HG03442 (cell line): ENCODE measurements around the gene KIF19.
"Not testable (repeated sequence)": the region's sequence is repeated elsewhere in the genome, so short reads cannot be mapped to it uniquely, and the experiment has no call there.

Experiments
- ATAC-seq: cut with Tn5 transposase; IDR thresholded peaks from one replicate; pipeline ENCODE4 v1.9.1; 2021; ENCODE audit warnings: mild to moderate bottlenecking, moderate library complexity; ENCODE audit not compliant: unreplicated experiment

The KIF19 gene, protein sequence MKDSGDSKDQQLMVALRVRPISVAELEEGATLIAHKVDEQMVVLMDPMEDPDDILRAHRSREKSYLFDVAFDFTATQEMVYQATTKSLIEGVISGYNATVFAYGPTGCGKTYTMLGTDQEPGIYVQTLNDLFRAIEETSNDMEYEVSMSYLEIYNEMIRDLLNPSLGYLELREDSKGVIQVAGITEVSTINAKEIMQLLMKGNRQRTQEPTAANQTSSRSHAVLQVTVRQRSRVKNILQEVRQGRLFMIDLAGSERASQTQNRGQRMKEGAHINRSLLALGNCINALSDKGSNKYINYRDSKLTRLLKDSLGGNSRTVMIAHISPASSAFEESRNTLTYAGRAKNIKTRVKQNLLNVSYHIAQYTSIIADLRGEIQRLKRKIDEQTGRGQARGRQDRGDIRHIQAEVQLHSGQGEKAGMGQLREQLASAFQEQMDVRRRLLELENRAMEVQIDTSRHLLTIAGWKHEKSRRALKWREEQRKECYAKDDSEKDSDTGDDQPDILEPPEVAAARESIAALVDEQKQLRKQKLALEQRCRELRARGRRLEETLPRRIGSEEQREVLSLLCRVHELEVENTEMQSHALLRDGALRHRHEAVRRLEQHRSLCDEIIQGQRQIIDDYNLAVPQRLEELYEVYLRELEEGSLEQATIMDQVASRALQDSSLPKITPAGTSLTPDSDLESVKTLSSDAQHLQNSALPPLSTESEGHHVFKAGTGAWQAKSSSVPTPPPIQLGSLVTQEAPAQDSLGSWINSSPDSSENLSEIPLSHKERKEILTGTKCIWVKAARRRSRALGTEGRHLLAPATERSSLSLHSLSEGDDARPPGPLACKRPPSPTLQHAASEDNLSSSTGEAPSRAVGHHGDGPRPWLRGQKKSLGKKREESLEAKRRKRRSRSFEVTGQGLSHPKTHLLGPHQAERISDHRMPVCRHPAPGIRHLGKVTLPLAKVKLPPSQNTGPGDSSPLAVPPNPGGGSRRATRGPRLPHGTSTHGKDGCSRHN

DNA sequence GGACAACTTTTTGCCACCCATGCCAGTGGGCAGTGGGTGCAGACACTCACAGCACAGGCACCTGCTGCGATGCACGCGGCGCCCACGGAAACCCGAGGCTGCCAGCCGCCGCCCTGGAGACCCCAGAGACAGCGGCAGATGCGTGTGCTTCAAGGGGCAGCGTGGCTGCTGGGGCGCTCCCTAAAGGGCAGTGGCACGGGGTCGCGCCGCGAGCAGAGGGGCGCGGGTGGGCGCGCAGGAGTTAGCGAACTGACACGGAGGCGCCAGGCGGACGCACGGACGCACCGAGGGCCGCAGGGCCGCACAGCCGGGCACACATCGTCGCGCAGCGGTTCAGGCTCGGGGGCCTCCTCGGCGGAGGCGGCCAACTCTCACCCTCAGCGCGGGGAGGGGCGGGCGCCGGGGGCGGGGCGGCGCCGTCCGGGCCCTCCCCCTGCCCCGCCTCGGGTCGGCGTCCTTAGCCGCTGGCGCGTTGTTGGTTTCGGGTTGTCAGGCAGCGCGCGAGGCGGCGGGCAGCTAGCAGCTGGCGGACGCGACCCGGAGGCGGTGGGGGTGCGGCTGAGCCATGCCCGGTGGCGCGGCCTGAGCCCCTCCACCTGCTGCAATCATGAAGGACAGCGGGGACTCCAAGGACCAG, at the start of gene KIF19:
Gene KIF19, plus strand, starts transcription at position 484 of the 637 bp plus-strand sequence. Its CDS starts 124 bp downstream, at position 608.
- peak; percentile 41 for ATAC-seq

GRCh38 chr17:74276541-74277009, 49.5 kb upstream of the KIF19 start:
- no peak for ATAC-seq

GRCh38 chr17:74277935-74278334, 48.1 kb upstream of the KIF19 start:
- ATAC-seq, result no peak

- ATAC-seq, result not testable (repeated sequence)
These were observed 46.4 kb upstream of the KIF19 start for GRCh38 chr17:74279617-74280016.

GRCh38 chr17:74280093-74280513, 45.9 kb upstream of the KIF19 start:
- peak; percentile 59 for ATAC-seq

DNA sequence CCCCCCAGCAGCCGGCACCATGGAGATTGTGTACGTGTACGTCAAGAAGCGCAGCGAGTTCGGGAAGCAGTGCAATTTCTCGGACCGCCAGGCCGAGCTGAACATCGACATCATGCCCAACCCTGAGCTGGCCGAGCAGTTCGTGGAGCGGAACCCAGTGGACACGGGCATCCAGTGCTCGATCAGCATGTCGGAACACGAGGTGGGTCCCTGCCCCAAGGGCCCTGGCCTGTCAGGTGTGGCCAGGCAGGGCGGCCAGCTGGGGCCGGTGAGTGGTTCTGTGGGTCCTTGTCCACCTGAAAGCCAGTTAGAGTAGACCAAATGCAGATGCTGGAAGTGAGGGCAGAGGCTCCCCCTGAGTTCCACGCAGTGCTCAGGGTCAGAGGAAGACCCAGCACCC, 44.2 kb upstream of the KIF19 start:
- no peak for ATAC-seq

GRCh38 chr17:74282274-74282586, 43.8 kb upstream of the KIF19 start:
- not testable (repeated sequence) for ATAC-seq

DNA sequence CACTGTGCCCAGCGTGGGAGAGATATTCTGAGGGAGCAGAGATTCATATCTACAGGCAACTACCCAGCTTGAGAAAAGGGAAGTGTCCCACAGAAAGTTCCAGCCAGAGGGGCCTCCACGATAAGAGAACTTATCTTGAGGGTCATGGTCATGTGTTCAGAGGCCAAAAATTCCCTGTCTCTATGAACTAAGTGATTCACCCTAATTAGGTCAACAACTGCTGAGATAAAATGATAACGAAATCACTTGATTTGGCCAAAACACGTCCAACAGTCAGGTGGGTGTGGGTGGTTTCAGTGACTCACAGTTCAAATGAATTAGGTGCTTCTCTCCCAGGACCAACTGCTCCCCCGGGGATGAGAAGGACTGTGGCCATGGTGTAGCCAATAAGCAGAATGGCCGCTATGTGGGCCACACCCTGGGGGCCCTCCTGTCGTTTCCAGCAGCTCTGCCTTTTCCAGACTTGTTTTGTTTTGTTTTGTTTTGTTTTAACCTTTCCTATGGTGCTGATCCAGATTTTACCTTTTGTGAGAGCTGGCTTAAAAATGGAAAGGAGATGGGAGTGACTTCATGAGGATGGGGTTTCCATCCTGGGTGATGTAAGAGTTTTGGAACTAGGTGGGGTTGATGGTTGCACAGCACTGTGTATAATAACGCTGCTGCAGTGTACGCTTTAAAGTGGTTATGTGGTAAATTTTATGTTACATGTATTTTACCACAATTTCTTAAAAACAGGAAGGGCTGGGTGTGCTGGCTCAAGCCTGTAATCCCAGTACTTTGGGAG, 43.2 kb upstream of the KIF19 start:
- ATAC-seq, result no peak

DNA sequence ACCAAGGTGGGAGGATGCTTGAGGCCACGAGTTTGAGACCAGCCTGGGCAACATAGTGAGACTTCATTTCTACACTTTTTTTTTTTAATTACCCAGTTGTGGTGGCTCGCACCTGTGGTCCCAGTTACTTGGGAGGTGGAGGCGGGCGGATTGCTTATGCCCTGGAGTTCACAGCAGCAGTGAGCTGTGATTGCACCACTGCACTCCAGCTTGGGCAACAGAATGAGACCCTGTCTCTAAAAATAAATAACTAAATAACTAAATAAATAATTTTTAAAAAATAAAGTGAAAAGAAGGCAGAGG, 42.7 kb upstream of the KIF19 start:
- no peak for ATAC-seq

GRCh38 chr17:74287031-74287602, 38.9 kb upstream of the KIF19 start:
- ATAC-seq, result no peak

GRCh38 chr17:74288785-74289184, 37.2 kb upstream of the KIF19 start:
- peak; percentile 64 for ATAC-seq

- no peak for ATAC-seq
These were observed 36.3 kb upstream of the KIF19 start for GRCh38 chr17:74289688-74290087.

GRCh38 chr17:74290340-74290739, 35.7 kb upstream of the KIF19 start:
- ATAC-seq, result no peak

DNA sequence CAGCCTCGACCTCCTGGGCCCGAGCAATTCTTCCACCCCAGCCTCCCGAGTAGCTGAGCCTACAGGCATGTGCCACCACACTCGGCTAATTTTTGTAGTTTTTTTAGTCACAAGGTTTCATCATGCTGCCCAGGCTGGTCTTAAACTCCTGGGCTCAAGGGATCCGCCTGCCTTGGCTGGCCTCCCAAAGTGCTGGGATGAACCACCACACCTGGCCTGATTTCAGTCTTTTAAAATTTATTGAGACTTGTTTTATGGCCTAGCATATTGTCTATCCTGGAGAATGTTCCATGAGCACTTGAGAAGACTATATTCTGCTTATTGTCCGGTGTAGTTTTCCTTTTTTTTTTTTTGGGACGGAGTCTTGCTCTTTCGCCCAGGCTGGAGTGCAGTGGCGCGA, 33.5 kb upstream of the KIF19 start:
- ATAC-seq, result no peak

DNA sequence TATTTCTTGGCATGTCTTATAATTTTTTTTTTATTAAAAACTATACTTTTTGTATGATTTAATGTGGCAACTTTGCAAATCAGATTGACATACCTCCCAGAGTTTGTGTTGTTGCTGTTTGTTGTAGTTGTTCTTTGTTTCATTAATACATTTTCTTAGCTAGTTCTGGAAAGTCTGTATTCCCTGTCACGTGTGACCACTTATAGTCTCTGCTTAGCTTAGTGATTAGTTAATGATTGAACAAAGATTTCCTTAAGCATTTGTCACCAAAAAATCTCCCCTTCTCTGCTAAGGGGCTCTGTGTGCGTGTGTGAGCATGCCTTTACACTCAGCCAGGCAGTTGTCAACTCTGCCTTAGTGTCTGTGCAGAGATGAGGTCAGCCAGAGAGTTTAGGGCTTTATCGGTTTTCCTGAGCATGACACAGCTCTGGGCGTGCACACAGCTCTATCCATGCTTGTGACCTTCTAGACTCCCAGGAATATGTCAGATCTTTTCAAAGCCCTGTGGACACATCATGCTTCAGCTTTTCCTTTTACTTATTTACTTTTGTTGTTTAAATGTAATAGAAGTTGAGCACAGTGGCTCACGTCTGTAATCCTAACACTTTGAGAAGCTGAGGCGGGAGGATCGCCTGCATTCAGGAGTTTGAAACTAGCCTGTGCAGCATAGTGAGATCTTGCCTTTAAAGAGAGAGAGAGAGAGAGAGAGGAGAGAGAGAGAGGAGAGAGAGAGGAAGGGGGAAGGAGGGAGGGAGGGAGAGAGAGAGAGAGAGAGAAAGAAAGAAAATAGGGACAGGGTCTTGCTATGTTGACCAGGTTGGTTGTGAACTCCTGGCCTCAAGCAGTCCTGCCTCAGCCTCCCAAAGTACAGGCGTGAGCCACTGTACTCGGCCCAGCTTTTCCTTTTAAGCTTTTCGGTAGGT, 30.1 kb upstream of the KIF19 start:
- ATAC-seq, result no peak

GRCh38 chr17:74296548-74296936, 29.5 kb upstream of the KIF19 start:
- no peak for ATAC-seq

- ATAC-seq, result no peak
These were observed 28.1 kb upstream of the KIF19 start for GRCh38 chr17:74297941-74298340.

DNA sequence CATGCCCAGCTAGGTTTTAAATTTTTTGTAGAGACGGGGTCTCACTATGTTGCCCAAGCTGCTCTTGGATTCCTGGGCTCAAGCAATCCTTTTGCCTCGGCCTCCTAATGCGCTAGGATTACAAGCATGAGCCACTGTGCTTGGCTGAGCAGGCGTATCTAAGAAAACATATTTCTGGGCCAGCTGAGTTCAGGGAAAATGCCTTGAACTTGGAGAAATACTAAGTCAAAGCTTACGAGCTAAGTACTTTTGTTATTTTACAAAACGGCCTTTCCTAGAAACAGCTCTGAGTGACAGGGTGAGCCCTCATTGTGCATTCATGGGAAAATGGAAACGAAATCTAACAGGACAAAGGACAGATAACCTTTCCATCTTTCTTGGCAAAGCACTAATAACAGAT, 27.2 kb upstream of the KIF19 start:
- ATAC-seq, result no peak
